HepG2 (cell line): ENCODE results near the gene VASH2.

Source experiments
- CEBPB ChIP-seq: IDR thresholded peaks from 2 replicates; pipeline ENCODE4 v1.6.1; 2011; ENCODE audit warnings: low read depth, low read length, improper control_type of control experiment, borderline replicate concordance
- CREB1 ChIP-seq, 2 experiments: fragments of 450-650 bp in 1 of 2; IDR thresholded peaks; 2 replicates each; pipeline ENCODE4 v1.6.1; 2016 to 2017; ENCODE audit warnings: control low read depth in 1 of 2, mild to moderate bottlenecking in 1 of 2, missing compliant biosample characterization in 1 of 2, missing genetic modification characterization in 1 of 2
- JUND ChIP-seq: sonication (generic); formaldehyde crosslinking; IDR thresholded peaks from 2 replicates; pipeline ENCODE4 v1.8.0; 2022; ENCODE audit warnings: mild to moderate bottlenecking, missing genetic modification reagents
- PCBP2 ChIP-seq: fragments of 200-400 bp; formaldehyde crosslinking; optimal IDR thresholded peaks from 2 replicates; pipeline ENCODE3; 2018; ENCODE audit warnings: low read length, low read depth; ENCODE audit not compliant: poor library complexity, severe bottlenecking
- SAFB2 ChIP-seq: sonication (generic); formaldehyde crosslinking; IDR thresholded peaks from 2 replicates; pipeline ENCODE4 v1.5.1; 2020; ENCODE audit warnings: missing genetic modification reagents, low read depth, mild to moderate bottlenecking, borderline replicate concordance
- YY1 ChIP-seq: IDR thresholded peaks from 2 replicates; pipeline ENCODE4 v1.6.1; 2011; ENCODE audit warnings: low read length, low read depth, moderate library complexity, mild to moderate bottlenecking; ENCODE audit not compliant: insufficient read depth, insufficient replicate concordance
- ZBTB20 ChIP-seq: sonication (generic); formaldehyde crosslinking; IDR thresholded peaks from 2 replicates; pipeline ENCODE4 v1.8.1; 2023; ENCODE audit warnings: missing genetic modification reagents, low read depth, mild to moderate bottlenecking, borderline replicate concordance
- ZNF510 ChIP-seq: sonication (generic); formaldehyde crosslinking; IDR thresholded peaks from 2 replicates; pipeline ENCODE4 v1.4.0; 2020; ENCODE audit warnings: low read depth, mild to moderate bottlenecking, missing genetic modification reagents
- TF ChIP-seq, protein P1 (sequence below): sonication (generic); formaldehyde crosslinking; IDR thresholded peaks from 2 replicates; pipeline ENCODE4 v1.5.0; 2020; ENCODE audit warnings: mild to moderate bottlenecking, missing genetic modification reagents, moderate library complexity
- TF ChIP-seq, protein P2 (sequence below): sonication (generic); formaldehyde crosslinking; IDR thresholded peaks from 2 replicates; pipeline ENCODE4 v1.4.0; 2020; ENCODE audit warnings: missing genetic modification reagents
- TF ChIP-seq, protein P3 (sequence below): sonication (generic); formaldehyde crosslinking; IDR thresholded peaks from 2 replicates; pipeline ENCODE4 v1.5.1; 2020; ENCODE audit warnings: mild to moderate bottlenecking, missing genetic modification reagents, moderate library complexity
- TF ChIP-seq, protein P4 (sequence below): sonication (generic); formaldehyde crosslinking; IDR thresholded peaks from 2 replicates; pipeline ENCODE4 v1.4.0; 2020; ENCODE audit warnings: missing genetic modification reagents

DNA sequence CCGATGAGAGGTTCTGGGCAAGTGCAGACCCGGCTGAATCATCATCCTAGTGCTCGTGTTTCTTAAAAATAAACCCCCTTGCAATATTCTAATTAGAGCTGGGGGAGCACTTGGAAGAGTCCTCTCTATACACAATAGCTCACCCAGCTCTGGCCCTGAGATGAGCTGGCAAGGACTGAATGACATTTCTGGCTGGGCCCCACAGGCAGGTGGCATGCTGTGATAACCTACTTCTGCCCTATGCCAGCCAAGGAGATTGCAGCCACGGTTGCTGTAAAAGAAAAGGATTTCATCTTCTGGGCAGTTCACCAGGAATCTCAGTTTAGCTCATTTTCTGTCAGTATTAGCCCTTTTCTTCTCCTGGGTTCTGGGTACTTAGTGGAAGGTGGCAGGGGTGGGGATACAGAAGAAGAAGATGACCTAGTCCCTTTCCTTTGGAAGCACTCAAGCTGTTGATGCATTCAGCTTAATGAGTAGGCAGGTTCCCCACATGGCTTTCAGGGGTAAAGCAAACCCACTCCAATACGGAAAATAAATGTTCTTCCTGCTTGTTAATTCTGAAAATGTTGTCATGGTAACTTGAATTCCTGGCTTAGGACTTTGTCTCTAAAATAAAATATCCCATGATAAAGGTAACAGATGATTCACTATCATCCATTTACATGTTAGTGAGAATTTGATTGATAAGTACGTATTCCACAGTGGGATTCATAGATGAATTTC is 32.2 kb downstream of the VASH2 start:
- TF ChIP-seq ZBTB20 (CRISPR knock-in tag), result no peak
- TF ChIP-seq, protein P1, sequence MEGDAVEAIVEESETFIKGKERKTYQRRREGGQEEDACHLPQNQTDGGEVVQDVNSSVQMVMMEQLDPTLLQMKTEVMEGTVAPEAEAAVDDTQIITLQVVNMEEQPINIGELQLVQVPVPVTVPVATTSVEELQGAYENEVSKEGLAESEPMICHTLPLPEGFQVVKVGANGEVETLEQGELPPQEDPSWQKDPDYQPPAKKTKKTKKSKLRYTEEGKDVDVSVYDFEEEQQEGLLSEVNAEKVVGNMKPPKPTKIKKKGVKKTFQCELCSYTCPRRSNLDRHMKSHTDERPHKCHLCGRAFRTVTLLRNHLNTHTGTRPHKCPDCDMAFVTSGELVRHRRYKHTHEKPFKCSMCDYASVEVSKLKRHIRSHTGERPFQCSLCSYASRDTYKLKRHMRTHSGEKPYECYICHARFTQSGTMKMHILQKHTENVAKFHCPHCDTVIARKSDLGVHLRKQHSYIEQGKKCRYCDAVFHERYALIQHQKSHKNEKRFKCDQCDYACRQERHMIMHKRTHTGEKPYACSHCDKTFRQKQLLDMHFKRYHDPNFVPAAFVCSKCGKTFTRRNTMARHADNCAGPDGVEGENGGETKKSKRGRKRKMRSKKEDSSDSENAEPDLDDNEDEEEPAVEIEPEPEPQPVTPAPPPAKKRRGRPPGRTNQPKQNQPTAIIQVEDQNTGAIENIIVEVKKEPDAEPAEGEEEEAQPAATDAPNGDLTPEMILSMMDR, result no peak
- TF ChIP-seq SAFB2 (CRISPR knock-in tag), result no peak
- TF ChIP-seq JUND, result no peak
- TF ChIP-seq PCBP2, result no peak
- TF ChIP-seq ZNF510 (CRISPR knock-in tag), result no peak
- TF ChIP-seq, protein P2, sequence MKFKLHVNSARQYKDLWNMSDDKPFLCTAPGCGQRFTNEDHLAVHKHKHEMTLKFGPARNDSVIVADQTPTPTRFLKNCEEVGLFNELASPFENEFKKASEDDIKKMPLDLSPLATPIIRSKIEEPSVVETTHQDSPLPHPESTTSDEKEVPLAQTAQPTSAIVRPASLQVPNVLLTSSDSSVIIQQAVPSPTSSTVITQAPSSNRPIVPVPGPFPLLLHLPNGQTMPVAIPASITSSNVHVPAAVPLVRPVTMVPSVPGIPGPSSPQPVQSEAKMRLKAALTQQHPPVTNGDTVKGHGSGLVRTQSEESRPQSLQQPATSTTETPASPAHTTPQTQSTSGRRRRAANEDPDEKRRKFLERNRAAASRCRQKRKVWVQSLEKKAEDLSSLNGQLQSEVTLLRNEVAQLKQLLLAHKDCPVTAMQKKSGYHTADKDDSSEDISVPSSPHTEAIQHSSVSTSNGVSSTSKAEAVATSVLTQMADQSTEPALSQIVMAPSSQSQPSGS (CRISPR knock-in tag), result no peak
- TF ChIP-seq, protein P3, sequence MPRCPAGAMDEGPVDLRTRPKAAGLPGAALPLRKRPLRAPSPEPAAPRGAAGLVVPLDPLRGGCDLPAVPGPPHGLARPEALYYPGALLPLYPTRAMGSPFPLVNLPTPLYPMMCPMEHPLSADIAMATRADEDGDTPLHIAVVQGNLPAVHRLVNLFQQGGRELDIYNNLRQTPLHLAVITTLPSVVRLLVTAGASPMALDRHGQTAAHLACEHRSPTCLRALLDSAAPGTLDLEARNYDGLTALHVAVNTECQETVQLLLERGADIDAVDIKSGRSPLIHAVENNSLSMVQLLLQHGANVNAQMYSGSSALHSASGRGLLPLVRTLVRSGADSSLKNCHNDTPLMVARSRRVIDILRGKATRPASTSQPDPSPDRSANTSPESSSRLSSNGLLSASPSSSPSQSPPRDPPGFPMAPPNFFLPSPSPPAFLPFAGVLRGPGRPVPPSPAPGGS (CRISPR knock-in tag), result no peak
- TF ChIP-seq, protein P4, sequence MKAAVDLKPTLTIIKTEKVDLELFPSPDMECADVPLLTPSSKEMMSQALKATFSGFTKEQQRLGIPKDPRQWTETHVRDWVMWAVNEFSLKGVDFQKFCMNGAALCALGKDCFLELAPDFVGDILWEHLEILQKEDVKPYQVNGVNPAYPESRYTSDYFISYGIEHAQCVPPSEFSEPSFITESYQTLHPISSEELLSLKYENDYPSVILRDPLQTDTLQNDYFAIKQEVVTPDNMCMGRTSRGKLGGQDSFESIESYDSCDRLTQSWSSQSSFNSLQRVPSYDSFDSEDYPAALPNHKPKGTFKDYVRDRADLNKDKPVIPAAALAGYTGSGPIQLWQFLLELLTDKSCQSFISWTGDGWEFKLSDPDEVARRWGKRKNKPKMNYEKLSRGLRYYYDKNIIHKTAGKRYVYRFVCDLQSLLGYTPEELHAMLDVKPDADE (CRISPR knock-in tag), result no peak
- TF ChIP-seq CREB1 (IDR thresholded peaks at IDR 0.05), result no peak
- TF ChIP-seq CREB1 (CRISPR knock-in tag; IDR thresholded peaks at IDR 0.05), result no peak
- no peak for TF ChIP-seq YY1
- no peak for TF ChIP-seq CEBPB
